Panc1 (cell line): Measurements from ENCODE around the gene FES.

Source experiments
- CTCF ChIP-seq: fragments of 450-650 bp; IDR thresholded peaks from 2 replicates; pipeline ENCODE4 v1.5.1; 2017; ENCODE audit warnings: mild to moderate bottlenecking
- POLR2AphosphoS5 ChIP-seq: IDR thresholded peaks from 2 replicates; pipeline ENCODE4 v1.6.1; 2012; ENCODE audit warnings: mild to moderate bottlenecking, low read depth, low read length, moderate library complexity
- SIN3A ChIP-seq: IDR thresholded peaks from 2 replicates; pipeline ENCODE4 v1.6.1; 2012; ENCODE audit warnings: low read depth, mild to moderate bottlenecking, low read length, moderate library complexity, borderline replicate concordance; ENCODE audit not compliant: insufficient read depth
- TCF7L2 ChIP-seq: IDR thresholded peaks from 2 replicates; pipeline ENCODE4 v1.6.1; 2011; ENCODE audit warnings: mild to moderate bottlenecking, low read depth, low read length, inconsistent platforms

DNA sequence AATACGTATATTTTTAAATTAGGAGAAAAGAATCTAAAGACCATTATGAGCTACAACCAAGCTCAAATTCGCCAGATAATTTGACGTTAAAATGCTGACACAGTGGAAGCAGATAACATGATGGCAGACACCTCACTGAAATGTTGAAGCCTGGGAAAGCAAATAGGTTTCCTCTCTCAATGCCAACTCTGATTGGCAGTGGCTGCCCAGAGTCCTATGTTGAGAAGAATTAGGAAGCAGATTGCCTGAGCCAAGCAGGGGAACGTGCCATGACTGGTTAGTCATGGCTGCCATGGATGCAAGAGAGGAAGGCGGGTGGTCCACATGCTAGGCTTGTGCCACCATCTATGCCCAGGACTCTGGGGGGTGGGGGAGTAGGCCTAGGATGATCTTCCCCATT lies 54.0 kb downstream of the FES start:
- TF ChIP-seq CTCF (no peak), POLR2AphosphoS5 (no peak), TCF7L2 (no peak), SIN3A (no peak)
